EL (cell line): Measurements from ENCODE around the gene TDRD3.

ENCODE experiments used
- DNase-seq: peaks from one replicate; pipeline ENCODE4 v3.0.0-alpha.2; 2016

The TDRD3 gene

GRCh38 chr13:60583196-60583888 lies 186.3 kb downstream of the TDRD3 start:
- DNase-seq, result peak; percentile 14

- peak; percentile 47 for DNase-seq
Observed at GRCh38 chr13:60583911-60584753, 187.1 kb downstream of the TDRD3 start.

- no peak for DNase-seq
Observed at GRCh38 chr13:60584976-60585375, 188.0 kb downstream of the TDRD3 start.

- peak; percentile 61 for DNase-seq
Observed at GRCh38 chr13:60590800-60591747, 194.1 kb downstream of the TDRD3 start.

- no peak for DNase-seq
Observed at GRCh38 chr13:60603049-60603448, 206.0 kb downstream of the TDRD3 start.

GRCh38 chr13:60604058-60604457 lies 207.0 kb downstream of the TDRD3 start:
- DNase-seq, result no peak

GRCh38 chr13:60608954-60609353 lies 211.9 kb downstream of the TDRD3 start:
- DNase-seq, result no peak

GRCh38 chr13:60611523-60611922 lies 214.5 kb downstream of the TDRD3 start:
- no peak for DNase-seq

GRCh38 chr13:60612593-60612992 lies 215.6 kb downstream of the TDRD3 start:
- no peak for DNase-seq

- no peak for DNase-seq
Observed at GRCh38 chr13:60613080-60613479, 216.1 kb downstream of the TDRD3 start.

- DNase-seq, result peak; percentile 27
Observed at GRCh38 chr13:60617991-60618733, 221.1 kb downstream of the TDRD3 start.

- DNase-seq, result no peak
Observed at GRCh38 chr13:60619461-60619860, 222.4 kb downstream of the TDRD3 start.

- DNase-seq, result no peak
Observed at GRCh38 chr13:60620611-60621395, 223.8 kb downstream of the TDRD3 start.

GRCh38 chr13:60623151-60623550 lies 226.1 kb downstream of the TDRD3 start:
- DNase-seq, result no peak
